ENCODE measurements around the gene CCDC8.

DNA sequence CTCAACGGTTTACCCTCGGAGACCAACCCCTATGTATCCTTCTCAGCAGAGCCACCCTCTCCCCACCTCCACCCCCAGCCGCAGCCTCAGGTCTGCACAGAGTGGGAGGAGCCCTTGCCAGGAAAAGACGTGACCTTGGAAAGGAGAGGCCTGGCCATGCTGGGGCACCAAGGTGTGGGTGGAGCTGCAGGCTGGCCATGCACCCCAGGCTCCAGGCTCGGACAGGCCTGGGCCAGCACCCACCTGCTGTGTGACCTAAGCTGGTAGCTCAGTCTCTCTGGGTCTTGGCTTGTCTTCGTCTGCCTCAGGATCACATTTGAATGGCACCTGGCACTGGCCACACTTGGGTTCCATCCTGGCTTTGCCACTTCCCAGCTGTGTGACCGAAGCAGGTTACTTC is 29.5 kb downstream of the CCDC8 start:
- TF ChIP-seq CTCF (IDR thresholded peaks at IDR 0.05) (no peak), POLR2A (IDR thresholded peaks at IDR 0.05) (no peak)
